Esophagus muscularis mucosa (tissue), 4 donors: Measurements from ENCODE around the gene G6PD.

ENCODE experiments used
- EP300 ChIP-seq: sonication (generic); formaldehyde crosslinking; IDR thresholded peaks from one replicate; pipeline ENCODE4 v1.6.1; 2017; ENCODE audit warnings: antibody characterized with exemption
- POLR2A ChIP-seq: fragments of 450-650 bp; IDR thresholded peaks from one replicate; pipeline ENCODE4 v1.6.1; 2017; ENCODE audit warnings: antibody characterized with exemption, moderate library complexity, mild to moderate bottlenecking, low read depth
- TF ChIP-seq, protein P1 (sequence below), 3 experiments: fragments of 200-600 bp in 2 of 3; fragments of 450-650 bp in 1 of 3; sonication (generic) in 2 of 3; IDR thresholded peaks; one replicate each; pipeline ENCODE4 v1.5.1; 2017 to 2019; ENCODE audit warnings: antibody characterized with exemption in 3 of 3, mild to moderate bottlenecking in 2 of 3, moderate library complexity in 1 of 3

- TF ChIP-seq, protein P1, sequence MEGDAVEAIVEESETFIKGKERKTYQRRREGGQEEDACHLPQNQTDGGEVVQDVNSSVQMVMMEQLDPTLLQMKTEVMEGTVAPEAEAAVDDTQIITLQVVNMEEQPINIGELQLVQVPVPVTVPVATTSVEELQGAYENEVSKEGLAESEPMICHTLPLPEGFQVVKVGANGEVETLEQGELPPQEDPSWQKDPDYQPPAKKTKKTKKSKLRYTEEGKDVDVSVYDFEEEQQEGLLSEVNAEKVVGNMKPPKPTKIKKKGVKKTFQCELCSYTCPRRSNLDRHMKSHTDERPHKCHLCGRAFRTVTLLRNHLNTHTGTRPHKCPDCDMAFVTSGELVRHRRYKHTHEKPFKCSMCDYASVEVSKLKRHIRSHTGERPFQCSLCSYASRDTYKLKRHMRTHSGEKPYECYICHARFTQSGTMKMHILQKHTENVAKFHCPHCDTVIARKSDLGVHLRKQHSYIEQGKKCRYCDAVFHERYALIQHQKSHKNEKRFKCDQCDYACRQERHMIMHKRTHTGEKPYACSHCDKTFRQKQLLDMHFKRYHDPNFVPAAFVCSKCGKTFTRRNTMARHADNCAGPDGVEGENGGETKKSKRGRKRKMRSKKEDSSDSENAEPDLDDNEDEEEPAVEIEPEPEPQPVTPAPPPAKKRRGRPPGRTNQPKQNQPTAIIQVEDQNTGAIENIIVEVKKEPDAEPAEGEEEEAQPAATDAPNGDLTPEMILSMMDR (IDR thresholded peaks at IDR 0.05): no peak
- TF ChIP-seq EP300 (no peak), POLR2A (no peak)
Measured at GRCh38 chrX:154495472-154495922, 51.1 kb downstream of the G6PD start.
